SH-SY5Y (cell line): ENCODE measurements around the gene MESD.

Experiments used
- GATA2 ChIP-seq: IDR thresholded peaks from 2 replicates; pipeline ENCODE4 v1.6.1; 2011; ENCODE audit warnings: mild to moderate bottlenecking, low read depth, low read length
- GATA3 ChIP-seq: IDR thresholded peaks from 2 replicates; pipeline ENCODE4 v1.6.1; 2011; ENCODE audit warnings: low read depth, mild to moderate bottlenecking, low read length, moderate library complexity

DNA sequence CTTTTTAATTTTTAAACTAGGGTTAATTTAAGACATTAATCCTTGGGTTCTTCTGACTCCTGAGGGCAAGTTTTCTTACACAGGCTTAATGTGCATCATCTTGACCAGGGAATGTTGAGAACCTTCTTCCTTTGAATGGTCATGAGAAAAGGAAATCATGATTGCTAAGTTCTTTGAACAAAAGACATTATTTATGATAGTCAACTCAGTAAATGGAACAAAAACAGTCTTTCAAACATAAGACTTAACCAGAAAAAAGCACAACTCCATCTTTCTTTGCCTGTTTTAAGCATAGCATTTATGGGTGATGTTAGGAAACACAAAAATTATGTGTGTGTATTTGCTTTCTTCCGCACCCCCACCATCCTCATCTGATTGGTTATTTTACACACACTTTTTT lies 16.5 kb upstream of the MESD start:
- TF ChIP-seq GATA2 (no peak), GATA3 (no peak)
